HAP-1 (cell line): ENCODE results near the gene SPATS2L.

Experiments
- DNase-seq, 2 experiments: peaks; one replicate each; pipeline ENCODE4 v3.0.0-alpha.2; 2016 to 2020; ENCODE audit warnings: low spot score in 2 of 2
- H3K27me3 ChIP-seq: fragments of 250-450 bp; sonication (Bioruptor Pico); 2 replicates; pipeline ENCODE4 v1.5.1; 2020; ENCODE audit warnings: low read depth, mild to moderate bottlenecking, moderate library complexity
- H3K36me3 ChIP-seq: fragments of 250-450 bp; sonication (Bioruptor Pico); replicated peaks from 2 replicates; pipeline ENCODE4 v1.5.1; 2020; ENCODE audit warnings: mild to moderate bottlenecking
- H3K4me1 ChIP-seq: fragments of 250-450 bp; sonication (Bioruptor Pico); 2 replicates; pipeline ENCODE4 v1.5.1; 2020; ENCODE audit warnings: mild to moderate bottlenecking
- H3K4me3 ChIP-seq: fragments of 250-450 bp; sonication (Bioruptor Pico); 2 replicates; pipeline ENCODE4 v1.5.1; 2020; ENCODE audit warnings: mild to moderate bottlenecking, moderate library complexity
- H3K9me3 ChIP-seq: fragments of 250-450 bp; sonication (Bioruptor Pico); 2 replicates; pipeline ENCODE4 v1.5.1; 2020; ENCODE audit warnings: mild to moderate bottlenecking, moderate library complexity
- in situ Hi-C: fragments of 300-500 bp; cut with MboI; formaldehyde crosslinking; loops from 3 replicates; pipeline ENCODE4 v1.14.3; 2020; ENCODE audit warnings: low sequenced_read_pairs, inconsistent platforms, mixed read lengths

The SPATS2L gene

GRCh38 chr2:200449149-200449548 lies 142.7 kb downstream of the SPATS2L start:
- no peak for DNase-seq
- in situ Hi-C loops, result no loop called here
- no peaks in the 10 kb centered on the region for H3K36me3 ChIP-seq
- H3K4me3 ChIP-seq, result no peak overlapping the region
- no peaks in the 10 kb centered on the region for H3K27me3 ChIP-seq
- H3K9me3 ChIP-seq, result no peaks in the 10 kb centered on the region
- H3K4me1 ChIP-seq, result no peaks in the 10 kb centered on the region

GRCh38 chr2:200450288-200450687 lies 143.8 kb downstream of the SPATS2L start:
- H3K4me1 ChIP-seq, result no peaks in the 10 kb centered on the region
- DNase-seq, result no peak
- in situ Hi-C loops, result no loop called here
- no peaks in the 10 kb centered on the region for H3K27me3 ChIP-seq
- no peaks in the 10 kb centered on the region for H3K36me3 ChIP-seq
- H3K9me3 ChIP-seq, result no peaks in the 10 kb centered on the region
- no peak overlapping the region for H3K4me3 ChIP-seq

GRCh38 chr2:200451511-200451910 lies 145.0 kb downstream of the SPATS2L start:
- H3K27me3 ChIP-seq, result no peaks in the 10 kb centered on the region
- DNase-seq, result no peak
- in situ Hi-C loops, result no loop called here
- no peaks in the 10 kb centered on the region for H3K9me3 ChIP-seq
- no peaks in the 10 kb centered on the region for H3K4me1 ChIP-seq
- H3K36me3 ChIP-seq, result no peaks in the 10 kb centered on the region
- no peak overlapping the region for H3K4me3 ChIP-seq

GRCh38 chr2:200452377-200452776 lies 145.9 kb downstream of the SPATS2L start:
- Histone ChIP-seq H3K9me3 (no peaks in the 10 kb centered on the region), H3K27me3 (no peaks in the 10 kb centered on the region), H3K4me1 (no peaks in the 10 kb centered on the region), H3K36me3 (no peaks in the 10 kb centered on the region), H3K4me3 (no peak overlapping the region)
- no peak for DNase-seq
- in situ Hi-C loops, result no loop called here

- DNase-seq, result no peak
- H3K9me3 ChIP-seq, result no peaks in the 10 kb centered on the region
- H3K4me3 ChIP-seq, result no peak overlapping the region
- no peaks in the 10 kb centered on the region for H3K4me1 ChIP-seq
- H3K27me3 ChIP-seq, result no peaks in the 10 kb centered on the region
- in situ Hi-C loops, result no loop called here
- H3K36me3 ChIP-seq, result no peaks in the 10 kb centered on the region
Observed at GRCh38 chr2:200453142-200453852, 146.8 kb downstream of the SPATS2L start.

GRCh38 chr2:200453853-200454534 lies 147.5 kb downstream of the SPATS2L start:
- Histone ChIP-seq H3K9me3 (no peaks in the 10 kb centered on the region), H3K4me1 (no peaks in the 10 kb centered on the region), H3K36me3 (no peaks in the 10 kb centered on the region), H3K27me3 (no peaks in the 10 kb centered on the region), H3K4me3 (no peak overlapping the region)
- in situ Hi-C loops, result no loop called here
- no peak for DNase-seq

- Histone ChIP-seq H3K9me3 (no peaks in the 10 kb centered on the region), H3K4me3 (no peak overlapping the region), H3K4me1 (no peaks in the 10 kb centered on the region), H3K36me3 (no peaks in the 10 kb centered on the region), H3K27me3 (no peaks in the 10 kb centered on the region)
- in situ Hi-C loops, result no loop called here
- DNase-seq, result no peak
Observed at GRCh38 chr2:200454927-200455801, 148.7 kb downstream of the SPATS2L start.

- no peaks in the 10 kb centered on the region for H3K27me3 ChIP-seq
- H3K36me3 ChIP-seq, result no peaks in the 10 kb centered on the region
- H3K9me3 ChIP-seq, result no peaks in the 10 kb centered on the region
- H3K4me1 ChIP-seq, result no peaks in the 10 kb centered on the region
- DNase-seq, result no peak
- in situ Hi-C loops, result no loop called here
- no peak overlapping the region for H3K4me3 ChIP-seq
Observed at GRCh38 chr2:200455958-200456421, 149.5 kb downstream of the SPATS2L start.

GRCh38 chr2:200456567-200456966 lies 150.1 kb downstream of the SPATS2L start:
- Histone ChIP-seq H3K4me3 (no peak overlapping the region), H3K4me1 (no peaks in the 10 kb centered on the region; the same call in 1 of the 2 replicates), H3K27me3 (no peaks in the 10 kb centered on the region), H3K9me3 (no peaks in the 10 kb centered on the region), H3K36me3 (no peaks in the 10 kb centered on the region)
- DNase-seq, result no peak
- in situ Hi-C loops, result no loop called here

GRCh38 chr2:200459101-200459500 lies 152.6 kb downstream of the SPATS2L start:
- no peaks in the 10 kb centered on the region for H3K36me3 ChIP-seq
- in situ Hi-C loops, result no loop called here
- no peaks in the 10 kb centered on the region for H3K27me3 ChIP-seq
- peaks cover 7% of the 10 kb centered on the region for H3K4me1 ChIP-seq
- no peaks in the 10 kb centered on the region for H3K9me3 ChIP-seq
- no peak overlapping the region for H3K4me3 ChIP-seq
- no peak for DNase-seq

- Histone ChIP-seq H3K27me3 (no peaks in the 10 kb centered on the region), H3K36me3 (no peaks in the 10 kb centered on the region), H3K9me3 (no peaks in the 10 kb centered on the region), H3K4me1 (peaks cover 7% of the 10 kb centered on the region), H3K4me3 (no peak overlapping the region)
- in situ Hi-C loops, result no loop called here
- DNase-seq, result no peak
Observed at GRCh38 chr2:200461846-200462710, 155.6 kb downstream of the SPATS2L start.

GRCh38 chr2:200463452-200463851 lies 157.0 kb downstream of the SPATS2L start:
- in situ Hi-C loops, result no loop called here
- Histone ChIP-seq H3K9me3 (no peaks in the 10 kb centered on the region), H3K4me3 (no peak overlapping the region), H3K4me1 (peaks cover 7% of the 10 kb centered on the region), H3K27me3 (no peaks in the 10 kb centered on the region), H3K36me3 (no peaks in the 10 kb centered on the region)
- DNase-seq, result no peak
